Measurements from ENCODE around the gene UTP18. TPM values are rescaled to one million over a fixed set of nuclear protein-coding genes. Genes with fewer than 3 reads are reported as not detected.

UTP18 gene
- total RNA-seq, 6 donors from 2014 or later, result 18.9 to 40.0 (median 33.3) TPM

GRCh38 chr17:51231999-51232398, 28.3 kb upstream of the UTP18 start:
- no peak for TF ChIP-seq EP300 (IDR thresholded peaks at IDR 0.05)
- TF ChIP-seq POLR2A (IDR thresholded peaks at IDR 0.05), result no peak
- no peak for TF ChIP-seq CTCF (IDR thresholded peaks at IDR 0.05)
- no peak for TF ChIP-seq POLR2AphosphoS5 (IDR thresholded peaks at IDR 0.05)
- ATAC-seq (ENCODE audit: low FRiP score in 2 of 2), result no peak

GRCh38 chr17:51234162-51234561, 26.2 kb upstream of the UTP18 start:
- no peaks in the 10 kb centered on the region for H3K36me3 ChIP-seq
- no peak for ATAC-seq (ENCODE audit: low FRiP score in 2 of 2)

More at GRCh38 chr17:51231999-51232398, 28.3 kb upstream of the UTP18 start:
- Histone ChIP-seq H3K4me1 (peaks cover 0 to 6% (median 0%) of the 10 kb centered on the region in 4 donors), H3K27ac (no peak overlapping the region), H3K9me3 (no peaks in the 10 kb centered on the region), H3K27me3 (no peaks in the 10 kb centered on the region), H3K36me3 (no peaks in the 10 kb centered on the region), H3K4me3 (no peak overlapping the region)
- DNase-seq, result no peak
- 70 to 73% methylated on average over 4 of the region's 4 CpGs for WGBS, 2 donors

GRCh38 chr17:51238255-51238887, 22.0 kb upstream of the UTP18 start:
- no peak overlapping the region for H3K4me3 ChIP-seq
- H3K9me3 ChIP-seq, result no peaks in the 10 kb centered on the region
- 50 to 56% methylated on average over 6 of the region's 6 CpGs for WGBS, 2 donors
- DNase-seq (no peak), ATAC-seq (ENCODE audit: low FRiP score in 2 of 2) (no peak)
- no peak for TF ChIP-seq POLR2AphosphoS5 (IDR thresholded peaks at IDR 0.05)
- TF ChIP-seq POLR2A (IDR thresholded peaks at IDR 0.05), result no peak
- TF ChIP-seq EP300 (IDR thresholded peaks at IDR 0.05), result no peak
- TF ChIP-seq CTCF (IDR thresholded peaks at IDR 0.05), result no peak
- H3K27ac ChIP-seq, result no peak overlapping the region
- no peaks in the 10 kb centered on the region for H3K27me3 ChIP-seq
- H3K36me3 ChIP-seq, result no peaks in the 10 kb centered on the region
- peaks cover 0 to 9% (median 0%) of the 10 kb centered on the region in 4 donors for H3K4me1 ChIP-seq

More at GRCh38 chr17:51234162-51234561, 26.2 kb upstream of the UTP18 start:
- no peak overlapping the region for H3K4me3 ChIP-seq
- TF ChIP-seq CTCF (IDR thresholded peaks at IDR 0.05), result no peak
- no peak for TF ChIP-seq EP300 (IDR thresholded peaks at IDR 0.05)
- no peak for TF ChIP-seq POLR2A (IDR thresholded peaks at IDR 0.05)
- no peak for TF ChIP-seq POLR2AphosphoS5 (IDR thresholded peaks at IDR 0.05)
- H3K9me3 ChIP-seq, result no peaks in the 10 kb centered on the region
- H3K4me1 ChIP-seq, result peaks cover 0 to 6% (median 0%) of the 10 kb centered on the region in 4 donors
- no peaks in the 10 kb centered on the region for H3K27me3 ChIP-seq
- no peak for DNase-seq
- H3K27ac ChIP-seq, result no peak overlapping the region
- 83 to 87% methylated on average over 6 of the region's 6 CpGs for WGBS, 2 donors

- H3K4me1 ChIP-seq, result peaks cover 0 to 9% (median 0%) of the 10 kb centered on the region in 4 donors
- no peaks in the 10 kb centered on the region for H3K9me3 ChIP-seq
- H3K27me3 ChIP-seq, result no peaks in the 10 kb centered on the region
- no peaks in the 10 kb centered on the region for H3K36me3 ChIP-seq
- no peak overlapping the region for H3K4me3 ChIP-seq
- H3K27ac ChIP-seq, result no peak overlapping the region
- no peak for ATAC-seq (ENCODE audit: low FRiP score in 2 of 2)
- WGBS, 2 donors, result 93 to 95% methylated on average over 2 of the region's 2 CpGs
- no peak for DNase-seq
- no peak for TF ChIP-seq POLR2A (IDR thresholded peaks at IDR 0.05)
- no peak for TF ChIP-seq EP300 (IDR thresholded peaks at IDR 0.05)
- no peak for TF ChIP-seq CTCF (IDR thresholded peaks at IDR 0.05)
- TF ChIP-seq POLR2AphosphoS5 (IDR thresholded peaks at IDR 0.05), result no peak
Observed at GRCh38 chr17:51240275-51240674, 20.1 kb upstream of the UTP18 start.

- H3K4me3 ChIP-seq, result no peak overlapping the region
- H3K9me3 ChIP-seq, result no peaks in the 10 kb centered on the region
- no peaks in the 10 kb centered on the region for H3K27me3 ChIP-seq
- H3K4me1 ChIP-seq, result peaks cover 0 to 3% (median 0%) of the 10 kb centered on the region in 4 donors
- H3K36me3 ChIP-seq, result no peaks in the 10 kb centered on the region
- ATAC-seq (ENCODE audit: low FRiP score in 2 of 2) (no peak), DNase-seq (no peak)
- WGBS, 2 donors, result 67 to 69% methylated on average over 4 of the region's 4 CpGs
- no peak overlapping the region for H3K27ac ChIP-seq
- TF ChIP-seq EP300 (IDR thresholded peaks at IDR 0.05) (no peak), POLR2A (IDR thresholded peaks at IDR 0.05) (no peak), POLR2AphosphoS5 (IDR thresholded peaks at IDR 0.05) (no peak), CTCF (IDR thresholded peaks at IDR 0.05) (no peak)
Observed at GRCh38 chr17:51244041-51244440, 16.3 kb upstream of the UTP18 start.
